ENCODE data around the gene STPG2. TPM values are rescaled to one million over a fixed set of nuclear protein-coding genes. Genes with fewer than 3 reads are reported as not detected.
A peak's percentile ranks its signal among the peaks of the same experiment; 100 is the strongest.

STPG2 gene
- total RNA-seq, 3 donors from 2014 or later (not counting 1 experiment from before 2014, with no cell fraction given): 0.23 TPM; not detected in 2

DNA sequence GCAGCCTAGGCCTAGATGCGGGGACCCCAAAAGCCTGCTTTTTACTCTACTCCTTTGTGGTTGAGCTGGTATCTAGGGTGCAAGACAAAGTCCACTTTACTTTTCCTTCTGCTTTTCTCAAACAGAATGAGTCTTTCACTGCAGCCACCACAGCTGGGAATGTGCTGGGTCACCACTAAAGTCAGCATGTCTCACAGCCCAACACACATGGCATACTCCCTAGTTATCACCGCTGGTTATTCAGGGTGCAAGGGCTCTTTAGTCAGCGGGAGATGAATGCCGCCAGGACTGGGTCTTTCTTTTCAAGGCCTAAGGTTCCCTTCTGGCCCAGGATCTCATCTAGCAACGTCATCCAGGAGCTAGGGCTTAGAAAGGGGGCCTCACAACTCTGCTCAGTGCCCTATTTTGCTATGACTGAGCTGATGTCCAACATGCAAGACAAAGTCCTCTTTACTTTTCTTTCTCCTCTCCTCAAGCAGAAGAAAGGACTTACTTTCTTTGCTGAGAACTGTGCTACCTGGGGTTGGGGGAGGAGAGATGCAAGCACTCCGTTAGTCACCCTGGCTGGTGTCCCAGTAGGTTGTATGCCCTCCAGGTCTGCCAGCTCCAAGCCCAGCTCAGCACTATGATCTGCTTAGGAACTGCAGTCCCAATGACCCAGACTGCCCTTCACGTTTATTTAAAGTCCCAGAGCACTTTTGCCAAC, 22.9 kb upstream of the STPG2 start:
- DNase-seq (no peak), ATAC-seq (no peak)
- Mint-ChIP-seq H3K4me3 (no peak overlapping the region), H3K4me1 (no peaks in the 10 kb centered on the region), H3K27ac (no peak overlapping the region), H3K27me3 (ENCODE audit: low read depth in 2 of 2) (no peaks in the 10 kb centered on the region), H3K9me3 (no peaks in the 10 kb centered on the region), H3K36me3 (no peaks in the 10 kb centered on the region)
- WGBS (ENCODE audit: insufficient coverage): 91% methylated on average over 7 of the region's 7 CpGs
- Histone ChIP-seq H3K27ac (ENCODE audit: low read length) (no peak overlapping the region), H3K27me3 (ENCODE audit: control insufficient read depth, insufficient read depth, low read length) (no peaks in the 10 kb centered on the region), H3K4me3 (ENCODE audit: low read length) (no peak overlapping the region), H3K9me3 (ENCODE audit: control insufficient read depth, insufficient read depth, low read length) (no peaks in the 10 kb centered on the region), H3K36me3 (ENCODE audit: control insufficient read depth, insufficient read depth, low read length) (no peaks in the 10 kb centered on the region), H3K4me1 (ENCODE audit: control insufficient read depth, insufficient read depth, low read length) (no peaks in the 10 kb centered on the region)
- intact Hi-C loops (cut with micrococcal nuclease): no loop called here
- TF ChIP-seq, protein P1, sequence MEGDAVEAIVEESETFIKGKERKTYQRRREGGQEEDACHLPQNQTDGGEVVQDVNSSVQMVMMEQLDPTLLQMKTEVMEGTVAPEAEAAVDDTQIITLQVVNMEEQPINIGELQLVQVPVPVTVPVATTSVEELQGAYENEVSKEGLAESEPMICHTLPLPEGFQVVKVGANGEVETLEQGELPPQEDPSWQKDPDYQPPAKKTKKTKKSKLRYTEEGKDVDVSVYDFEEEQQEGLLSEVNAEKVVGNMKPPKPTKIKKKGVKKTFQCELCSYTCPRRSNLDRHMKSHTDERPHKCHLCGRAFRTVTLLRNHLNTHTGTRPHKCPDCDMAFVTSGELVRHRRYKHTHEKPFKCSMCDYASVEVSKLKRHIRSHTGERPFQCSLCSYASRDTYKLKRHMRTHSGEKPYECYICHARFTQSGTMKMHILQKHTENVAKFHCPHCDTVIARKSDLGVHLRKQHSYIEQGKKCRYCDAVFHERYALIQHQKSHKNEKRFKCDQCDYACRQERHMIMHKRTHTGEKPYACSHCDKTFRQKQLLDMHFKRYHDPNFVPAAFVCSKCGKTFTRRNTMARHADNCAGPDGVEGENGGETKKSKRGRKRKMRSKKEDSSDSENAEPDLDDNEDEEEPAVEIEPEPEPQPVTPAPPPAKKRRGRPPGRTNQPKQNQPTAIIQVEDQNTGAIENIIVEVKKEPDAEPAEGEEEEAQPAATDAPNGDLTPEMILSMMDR (IDR thresholded peaks at IDR 0.05): no peak

DNA sequence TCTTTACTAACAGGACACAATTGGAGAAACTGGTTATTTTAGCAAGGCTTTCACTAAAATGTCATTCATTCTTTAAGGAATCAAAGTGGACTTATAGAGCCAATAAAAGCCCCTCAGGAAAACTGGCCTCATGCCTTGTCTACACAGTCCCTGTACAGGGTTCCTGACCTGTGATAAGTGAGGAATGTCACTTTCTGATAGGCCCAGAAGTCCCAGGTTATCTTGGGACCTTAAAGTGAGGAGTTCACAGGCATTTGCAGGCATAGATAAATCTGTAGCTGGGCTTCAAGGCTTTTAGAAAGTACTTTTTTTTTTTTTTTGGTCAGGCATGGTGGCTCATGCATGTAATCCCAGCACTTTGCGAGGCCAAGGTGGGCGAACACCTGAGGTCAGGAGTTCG, 19.4 kb upstream of the STPG2 start:
- 87% methylated on average over 3 of the region's 3 CpGs for WGBS (ENCODE audit: insufficient coverage)
- H3K4me1 Mint-ChIP-seq: no peaks in the 10 kb centered on the region

DNA sequence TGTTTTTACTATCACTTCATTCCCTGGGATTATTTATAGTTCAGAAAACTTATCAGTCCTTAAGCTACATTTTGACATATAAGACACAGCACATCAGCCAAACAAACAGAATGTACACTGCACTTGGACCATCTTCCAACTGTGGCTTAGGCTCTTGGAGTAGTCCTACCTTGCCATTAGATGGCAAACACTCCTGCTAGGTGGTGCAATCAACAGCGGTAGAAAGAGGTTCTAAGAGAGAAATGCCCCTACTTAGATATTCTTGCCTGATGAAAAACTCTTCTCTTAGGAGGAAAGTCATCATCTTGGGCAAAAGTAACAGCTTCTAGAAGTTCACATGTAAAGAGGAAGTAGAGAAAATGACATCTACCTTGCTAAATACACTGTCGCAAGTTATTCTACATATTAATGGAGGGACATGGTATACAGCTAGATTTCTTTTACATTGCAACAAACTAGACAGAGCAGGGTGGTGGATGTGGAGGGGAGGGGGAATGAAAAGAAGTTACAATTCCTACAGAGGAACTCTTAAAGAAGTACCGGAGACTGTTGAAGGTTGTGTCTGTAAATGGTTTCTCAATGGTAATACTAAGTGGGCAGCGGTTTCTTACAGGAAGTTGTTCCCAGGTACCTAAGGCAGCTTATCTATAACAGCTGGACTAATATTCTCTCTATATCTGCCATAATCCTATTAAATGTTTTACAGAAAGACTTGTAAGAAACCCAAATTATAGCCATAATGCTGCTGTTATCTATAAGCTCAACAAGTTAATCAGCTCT, 8.1 kb upstream of the STPG2 start:
- H3K4me3 Mint-ChIP-seq: no peak overlapping the region

More for the DNA sequence above, 19.4 kb upstream of the STPG2 start:
- DNase-seq (no peak), ATAC-seq (no peak)
- no peak overlapping the region for H3K27ac ChIP-seq (ENCODE audit: low read length)
- TF ChIP-seq, protein P1 (IDR thresholded peaks at IDR 0.05): no peak
- H3K27me3 Mint-ChIP-seq (ENCODE audit: low read depth in 2 of 2): peaks cover 2 to 7% of the 10 kb centered on the region in 2 donors
- no peaks in the 10 kb centered on the region for H3K36me3 Mint-ChIP-seq
- intact Hi-C loops (cut with micrococcal nuclease): no loop called here
- H3K9me3 Mint-ChIP-seq: no peaks in the 10 kb centered on the region
- H3K27ac Mint-ChIP-seq: no peak overlapping the region
- no peaks in the 10 kb centered on the region for H3K27me3 ChIP-seq (ENCODE audit: control insufficient read depth, insufficient read depth, low read length)
- H3K4me3 ChIP-seq (ENCODE audit: low read length): no peak overlapping the region
- no peak overlapping the region for H3K4me3 Mint-ChIP-seq
- no peaks in the 10 kb centered on the region for H3K9me3 ChIP-seq (ENCODE audit: control insufficient read depth, insufficient read depth, low read length)
- H3K36me3 ChIP-seq (ENCODE audit: control insufficient read depth, insufficient read depth, low read length): no peaks in the 10 kb centered on the region
- H3K4me1 ChIP-seq (ENCODE audit: control insufficient read depth, insufficient read depth, low read length): no peaks in the 10 kb centered on the region

More for the DNA sequence above, 8.1 kb upstream of the STPG2 start:
- DNase-seq (no peak), ATAC-seq (peak in 2 of 3 donors; percentile 43 to 69)
- 78% methylated on average over 2 of the region's 4 CpGs for WGBS (ENCODE audit: insufficient coverage)
- intact Hi-C loops (cut with micrococcal nuclease): loop anchor here (2.0 to 10.0 kb wide), 4 partner anchors 296 to 1256 kb away; no protein-coding TSS in a partner anchor
- peaks cover 0 to 9% of the 10 kb centered on the region in 2 donors for H3K4me1 Mint-ChIP-seq
- H3K4me3 ChIP-seq (ENCODE audit: low read length): no peak overlapping the region
- H3K9me3 ChIP-seq (ENCODE audit: control insufficient read depth, insufficient read depth, low read length): no peaks in the 10 kb centered on the region
- no peaks in the 10 kb centered on the region for H3K27me3 Mint-ChIP-seq (ENCODE audit: low read depth in 2 of 2)
- H3K36me3 Mint-ChIP-seq: no peaks in the 10 kb centered on the region
- H3K9me3 Mint-ChIP-seq: no peaks in the 10 kb centered on the region
- peak overlapping the region in 1 of 2 donors; percentile 83 for H3K27ac Mint-ChIP-seq
- no peak overlapping the region for H3K27ac ChIP-seq (ENCODE audit: low read length)
- H3K4me1 ChIP-seq (ENCODE audit: control insufficient read depth, insufficient read depth, low read length): no peaks in the 10 kb centered on the region
- H3K27me3 ChIP-seq (ENCODE audit: control insufficient read depth, insufficient read depth, low read length): no peaks in the 10 kb centered on the region
- no peaks in the 10 kb centered on the region for H3K36me3 ChIP-seq (ENCODE audit: control insufficient read depth, insufficient read depth, low read length)
- TF ChIP-seq, protein P1 (IDR thresholded peaks at IDR 0.05): no peak
